Neural crest cell (in vitro differentiated cells): ENCODE results near the gene VANGL2. TPM values are rescaled to one million over a fixed set of nuclear protein-coding genes. Genes with fewer than 3 reads are reported as not detected.

Source experiments
- DNase-seq: peaks from one replicate; pipeline ENCODE4 v3.0.0; 2021; ENCODE audit warnings: low read depth, mixed read lengths, low spot score
- H3K27ac Mint-ChIP-seq: one replicate; pipeline ENCODE4 v1.8.0; 2021; ENCODE audit warnings: mild to moderate bottlenecking, mixed read lengths; ENCODE audit not compliant: unreplicated experiment
- H3K27me3 Mint-ChIP-seq: 2 replicates; pipeline ENCODE4 v1.8.0; 2021; ENCODE audit warnings: low read depth, mild to moderate bottlenecking, mixed read lengths
- H3K36me3 Mint-ChIP-seq: 2 replicates; pipeline ENCODE4 v1.8.0; 2021; ENCODE audit warnings: low read depth, mild to moderate bottlenecking, mixed read lengths
- H3K4me1 Mint-ChIP-seq: 2 replicates; pipeline ENCODE4 v1.8.0; 2021; ENCODE audit warnings: mixed read lengths
- H3K4me3 Mint-ChIP-seq: one replicate; pipeline ENCODE4 v1.8.0; 2021; ENCODE audit warnings: mild to moderate bottlenecking, mixed read lengths
- H3K9me3 Mint-ChIP-seq: 2 replicates; pipeline ENCODE4 v1.8.0; 2021; ENCODE audit warnings: mixed read lengths
- CTCF ChIP-seq: fragments of 200-600 bp; sonication (generic); conservative IDR thresholded peaks from 2 replicates; pipeline ENCODE4 v1.5.0; 2021; ENCODE audit warnings: antibody characterized with exemption, mild to moderate bottlenecking
- total RNA-seq: library from RNA; stranded (reverse); gene quantifications from 2 replicates; pipeline ENCODE4 v1.2.1, GENCODE V29; 2021

The VANGL2 gene
- total RNA-seq, 1 donor from 2014 or later = 109 TPM

DNA sequence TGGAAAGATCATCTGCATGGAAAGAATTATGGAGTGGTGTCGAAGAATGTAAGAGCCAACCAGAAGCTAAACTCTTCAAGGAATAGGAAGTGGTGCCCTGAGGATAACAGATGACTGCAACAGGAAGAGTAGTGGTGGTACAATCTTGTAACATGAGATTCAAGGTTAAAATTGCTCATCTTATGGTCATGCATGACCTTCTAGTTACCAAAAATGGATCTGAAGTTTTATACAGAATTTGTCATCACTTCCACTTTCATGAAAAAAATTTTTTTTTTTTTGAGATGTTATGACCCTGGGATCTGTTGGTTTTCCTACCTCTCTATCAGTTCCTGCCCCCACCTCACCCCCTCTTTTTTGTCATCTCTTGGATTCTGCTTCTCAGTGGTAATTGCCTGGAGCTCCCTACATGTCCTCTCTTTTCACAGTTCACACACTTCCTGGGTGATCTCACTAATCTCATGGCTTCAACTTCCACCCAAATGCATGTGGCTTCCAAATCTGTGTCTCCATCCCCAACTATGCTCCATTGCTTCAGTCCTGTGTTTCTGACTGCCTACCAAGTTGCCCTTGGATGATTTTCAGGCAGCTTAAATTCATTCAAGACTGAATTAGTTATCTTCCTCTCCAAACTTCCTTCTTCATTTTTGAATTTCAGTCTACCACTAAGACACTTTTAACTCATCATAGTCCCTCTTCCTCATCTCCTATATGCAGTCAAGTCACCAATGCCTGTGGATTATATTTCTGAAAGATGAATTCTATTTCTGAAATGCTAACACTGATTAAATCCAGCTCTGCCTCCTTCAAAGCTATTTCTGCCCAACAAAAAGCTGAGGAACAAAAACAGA lies 74.3 kb downstream of the VANGL2 start:
- H3K4me3 Mint-ChIP-seq = no peak overlapping the region
- H3K36me3 Mint-ChIP-seq = peaks cover 4% of the 10 kb centered on the region
- DNase-seq = no peak
- no peak for TF ChIP-seq CTCF
- H3K4me1 Mint-ChIP-seq = no peaks in the 10 kb centered on the region
- H3K27me3 Mint-ChIP-seq = peaks cover 7% of the 10 kb centered on the region
- no peak overlapping the region for H3K27ac Mint-ChIP-seq
- H3K9me3 Mint-ChIP-seq = peaks cover 4% of the 10 kb centered on the region

Other genes with a start within 250 kb of the VANGL2 start
- 0.20 and 0.35 TPM in 2 replicates for gene ATP1A4, start 249.0 kb upstream of the VANGL2 start, total RNA-seq
- 0.16 and 0.26 TPM in 2 replicates for gene CASQ1, start 210.0 kb upstream of the VANGL2 start, total RNA-seq
- 113 and 117 TPM in 2 replicates for gene PEA15, start 195.2 kb upstream of the VANGL2 start, total RNA-seq
- 124 and 130 TPM in 2 replicates for gene DCAF8, start 138.0 kb upstream of the VANGL2 start, total RNA-seq
- gene PEX19, start 115.4 kb upstream of the VANGL2 start, total RNA-seq = 85.5 and 87.4 TPM in 2 replicates
- 123 and 124 TPM in 2 replicates for gene COPA, start 57.3 kb upstream of the VANGL2 start, total RNA-seq
- gene NCSTN, start 57.2 kb upstream of the VANGL2 start, total RNA-seq = 83.1 and 98.8 TPM in 2 replicates
- gene NHLH1, start 33.5 kb upstream of the VANGL2 start, total RNA-seq = 10.0 and 10.6 TPM in 2 replicates
- not detected in 2 replicates for gene SLAMF6, start 122.7 kb downstream of the VANGL2 start, total RNA-seq
- not detected in 2 replicates for gene CD84, start 178.9 kb downstream of the VANGL2 start, total RNA-seq
- gene SLAMF1, start 246.5 kb downstream of the VANGL2 start, total RNA-seq = not detected in 2 replicates